ENCODE results near the gene TBL2.
"Not testable (repeated sequence)": the region's sequence is repeated elsewhere in the genome, so short reads cannot be mapped to it uniquely, and the experiment has no call there.

Gene TBL2

GRCh38 chr7:73606801-73607691 is 28.7 kb upstream of the TBL2 start:
- DNase-seq (ENCODE audit: low read depth, low spot score) = no peak

GRCh38 chr7:73605601-73606220 is 27.3 kb upstream of the TBL2 start:
- DNase-seq (ENCODE audit: low read depth, low spot score) = no peak

GRCh38 chr7:73602721-73603651 is 24.6 kb upstream of the TBL2 start:
- DNase-seq (ENCODE audit: low read depth, low spot score) = no peak

- no peak for DNase-seq (ENCODE audit: low read depth, low spot score)
Observed at GRCh38 chr7:73599916-73600315, 21.5 kb upstream of the TBL2 start.

- DNase-seq (ENCODE audit: low read depth, low spot score) = no peak
Observed at GRCh38 chr7:73599151-73599882, 20.9 kb upstream of the TBL2 start.

GRCh38 chr7:73597978-73598782 is 19.8 kb upstream of the TBL2 start:
- DNase-seq (ENCODE audit: low read depth, low spot score) = no peak

- no peak for DNase-seq (ENCODE audit: low read depth, low spot score)
Observed at GRCh38 chr7:73596191-73597065, 18.0 kb upstream of the TBL2 start.

GRCh38 chr7:73595358-73595757 is 17.0 kb upstream of the TBL2 start:
- no peak for DNase-seq (ENCODE audit: low read depth, low spot score)

- DNase-seq (ENCODE audit: low read depth, low spot score) = no peak
Observed at GRCh38 chr7:73593207-73594045, 15.0 kb upstream of the TBL2 start.

- no peak for DNase-seq (ENCODE audit: low read depth, low spot score)
Observed at GRCh38 chr7:73586911-73587310, 8.5 kb upstream of the TBL2 start.

- DNase-seq (ENCODE audit: low read depth, low spot score) = no peak
Observed at GRCh38 chr7:73585196-73585595, 6.8 kb upstream of the TBL2 start.

GRCh38 chr7:73582664-73583202 is 4.4 kb upstream of the TBL2 start:
- DNase-seq (ENCODE audit: low read depth, low spot score) = no peak

GRCh38 chr7:73581006-73581405 is 2.6 kb upstream of the TBL2 start:
- DNase-seq (ENCODE audit: low read depth, low spot score) = not testable (repeated sequence)

GRCh38 chr7:73577627-73578341 is 595 bp downstream of the TBL2 start:
- no peak for DNase-seq (ENCODE audit: low read depth, low spot score)

- no peak for DNase-seq (ENCODE audit: low read depth, low spot score)
Observed at GRCh38 chr7:73573791-73574190, 4.6 kb downstream of the TBL2 start.

- no peak for DNase-seq (ENCODE audit: low read depth, low spot score)
Observed at GRCh38 chr7:73573276-73573675, 5.1 kb downstream of the TBL2 start.

GRCh38 chr7:73572767-73573186 is 5.6 kb downstream of the TBL2 start:
- DNase-seq (ENCODE audit: low read depth, low spot score) = no peak

GRCh38 chr7:73570977-73571376 is 7.4 kb downstream of the TBL2 start:
- no peak for DNase-seq (ENCODE audit: low read depth, low spot score)

Data from smooth muscle cell of the brain vasculature (primary cell).